Calu3 (cell line): Measurements from ENCODE around the gene NUMBL. TPM values are rescaled to one million over a fixed set of nuclear protein-coding genes. Genes with fewer than 3 reads are reported as not detected.

Source experiments
- BruUV-seq: library from RNA; stranded (reverse); fragments of 400-500 nt; replicated peaks from 2 replicates; lab custom pipeline; 2021; lab: Mats Ljungman, UMichigan
- CTCF ChIA-PET: fragments of 300-600 bp; sonication (Branson Sonifier 250); formaldehyde crosslinking; loops from one replicate; lab custom pipeline; 2022; ENCODE audit warnings: antibody characterized with exemption; lab: Charles Lee
- DNase-seq: peaks from one replicate; pipeline ENCODE4 v3.0.0; 2022
- H3K27ac Mint-ChIP-seq: one replicate; pipeline ENCODE4 v1.8.0; 2022; ENCODE audit warnings: mixed read lengths; ENCODE audit not compliant: unreplicated experiment
- H3K27me3 Mint-ChIP-seq: one replicate; pipeline ENCODE4 v1.8.0; 2022; ENCODE audit warnings: mixed read lengths; ENCODE audit not compliant: unreplicated experiment
- H3K36me3 Mint-ChIP-seq: one replicate; pipeline ENCODE4 v1.8.0; 2022; ENCODE audit warnings: mild to moderate bottlenecking, moderate library complexity, mixed read lengths; ENCODE audit not compliant: insufficient read depth, unreplicated experiment
- H3K4me1 Mint-ChIP-seq: one replicate; pipeline ENCODE4 v1.8.0; 2022; ENCODE audit warnings: mild to moderate bottlenecking, low read depth, mixed read lengths; ENCODE audit not compliant: unreplicated experiment
- H3K4me3 Mint-ChIP-seq: one replicate; pipeline ENCODE4 v1.8.0; 2022; ENCODE audit warnings: mild to moderate bottlenecking, low read depth, moderate library complexity, mixed read lengths; ENCODE audit not compliant: unreplicated experiment
- H3K9me3 Mint-ChIP-seq: one replicate; pipeline ENCODE4 v1.8.0; 2022; ENCODE audit warnings: low read depth, mixed read lengths; ENCODE audit not compliant: unreplicated experiment
- CTCF ChIP-seq: fragments of 200-600 bp; IDR thresholded peaks from one replicate; pipeline ENCODE4 v1.8.0; 2022; ENCODE audit warnings: antibody characterized with exemption; ENCODE audit not compliant: unreplicated experiment
- intact Hi-C: fragments of 100-400 bp; cut with micrococcal nuclease; formaldehyde crosslinking; loops from one replicate; pipeline ENCODE4 v1.10.0; 2022; ENCODE audit not compliant: unreplicated experiment
- total RNA-seq: library from RNA; stranded (reverse); gene quantifications from 2 replicates; pipeline ENCODE4 v1.2.3, GENCODE V29; 2022

NUMBL gene
- total RNA-seq, 1 experiment from 2014 or later: 21.4 TPM

- no peak for DNase-seq
- Mint-ChIP-seq H3K9me3 (no peaks in the 10 kb centered on the region), H3K27me3 (no peaks in the 10 kb centered on the region), H3K4me1 (no peaks in the 10 kb centered on the region), H3K36me3 (peaks cover 12% of the 10 kb centered on the region), H3K27ac (no peak overlapping the region), H3K4me3 (no peak overlapping the region)
- no TSS peak for BruUV-seq
- TF ChIP-seq CTCF: no peak
- CTCF ChIA-PET: interaction anchor here (1.5 kb wide), 1 partner anchor 16 kb away, joined by 4 read pairs; no protein-coding TSS in a partner anchor
- intact Hi-C loops: no loop called here
These were observed 70.9 kb downstream of the NUMBL start for GRCh38 chr19:40619333-40620160.

GRCh38 chr19:40617961-40618360, 72.5 kb downstream of the NUMBL start:
- TF ChIP-seq CTCF: no peak
- H3K27me3 Mint-ChIP-seq: no peaks in the 10 kb centered on the region

DNA sequence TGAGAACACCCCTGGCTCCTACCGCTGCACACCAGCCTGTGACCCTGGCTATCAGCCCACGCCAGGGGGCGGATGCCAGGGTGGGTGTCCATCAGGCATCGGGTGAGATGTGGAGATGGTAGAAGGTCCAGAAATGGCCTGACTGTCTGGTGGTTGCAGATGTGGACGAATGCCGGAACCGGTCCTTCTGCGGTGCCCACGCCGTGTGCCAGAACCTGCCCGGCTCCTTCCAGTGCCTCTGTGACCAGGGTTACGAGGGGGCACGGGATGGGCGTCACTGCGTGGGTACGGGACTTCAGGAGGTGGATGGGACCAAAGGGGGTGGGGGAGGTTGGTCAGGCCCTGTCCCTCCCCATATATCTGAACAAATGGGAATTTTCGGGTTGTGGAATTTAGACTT, 73.5 kb downstream of the NUMBL start:
- CTCF ChIA-PET: no interaction called here
- DNase-seq: no peak
- no peaks in the 10 kb centered on the region for H3K4me1 Mint-ChIP-seq
- peaks cover 22% of the 10 kb centered on the region for H3K36me3 Mint-ChIP-seq
- H3K27me3 Mint-ChIP-seq: no peaks in the 10 kb centered on the region
- no peak overlapping the region for H3K27ac Mint-ChIP-seq
- no peaks in the 10 kb centered on the region for H3K9me3 Mint-ChIP-seq
- no TSS peak for BruUV-seq
- no peak overlapping the region for H3K4me3 Mint-ChIP-seq
- intact Hi-C loops: no loop called here
- TF ChIP-seq CTCF: no peak

More at GRCh38 chr19:40617961-40618360, 72.5 kb downstream of the NUMBL start:
- Mint-ChIP-seq H3K4me3 (no peak overlapping the region), H3K36me3 (peaks cover 22% of the 10 kb centered on the region), H3K4me1 (no peaks in the 10 kb centered on the region), H3K9me3 (no peaks in the 10 kb centered on the region), H3K27ac (no peak overlapping the region)
- no TSS peak for BruUV-seq
- intact Hi-C loops: no loop called here
- no peak for DNase-seq
- CTCF ChIA-PET: interaction anchor here (0.7 kb wide), 1 partner anchor 40 kb away, joined by 4 read pairs; no protein-coding TSS in a partner anchor

DNA sequence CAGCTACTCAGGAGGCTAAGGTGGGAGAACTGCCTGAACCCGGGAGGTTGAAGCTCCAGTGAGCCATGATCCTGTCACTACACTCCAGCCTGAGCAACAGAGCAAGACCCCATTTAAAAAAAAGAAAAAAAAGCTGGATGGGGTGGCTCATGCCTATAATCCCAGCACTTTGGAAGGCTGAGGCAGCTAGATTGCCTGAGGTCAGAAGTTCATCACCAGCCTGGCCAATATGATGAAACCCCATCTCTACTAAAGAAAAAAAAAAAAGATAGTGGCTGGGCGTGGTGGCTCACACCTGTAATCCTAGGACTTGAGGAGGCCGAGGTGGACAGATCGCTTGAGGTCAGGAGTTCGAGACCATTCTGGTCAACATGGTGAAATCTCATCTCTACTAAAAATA, 74.3 kb downstream of the NUMBL start:
- Mint-ChIP-seq H3K4me3 (no peak overlapping the region), H3K36me3 (peaks cover 22% of the 10 kb centered on the region), H3K9me3 (no peaks in the 10 kb centered on the region), H3K27ac (no peak overlapping the region), H3K4me1 (peaks cover under 1% of the 10 kb centered on the region), H3K27me3 (peaks cover 3% of the 10 kb centered on the region)
- DNase-seq: no peak
- TF ChIP-seq CTCF: no peak
- CTCF ChIA-PET: interaction anchor here (0.6 to 0.7 kb wide), 3 partner anchors 125 to 560 kb away, joined by 3 to 4 read pairs (median 3); no protein-coding TSS in a partner anchor
- intact Hi-C loops: no loop called here
- BruUV-seq: no TSS peak

Other genes with a start within 250 kb of the NUMBL start
- 51.9 and 56.7 TPM in 2 replicates for gene SERTAD3, start 246.3 kb downstream of the NUMBL start, total RNA-seq
- 107 and 118 TPM in 2 replicates for gene BLVRB, start 224.9 kb downstream of the NUMBL start, total RNA-seq
- gene SPTBN4, start 223.7 kb downstream of the NUMBL start, total RNA-seq: 0.80 and 1.3 TPM in 2 replicates
- 117 TPM in 2 replicates for gene SHKBP1, start 113.8 kb downstream of the NUMBL start, total RNA-seq
- 14.1 and 20.3 TPM in 2 replicates for gene LTBP4, start 89.3 kb downstream of the NUMBL start, total RNA-seq
- gene COQ8B, start 26.2 kb upstream of the NUMBL start, total RNA-seq: 55.9 and 62.7 TPM in 2 replicates
- gene ITPKC, start 26.5 kb upstream of the NUMBL start, total RNA-seq: 25.3 and 32.0 TPM in 2 replicates
- gene ACTMAP, start 59.8 kb upstream of the NUMBL start, total RNA-seq: 17.8 and 20.2 TPM in 2 replicates
- gene SNRPA, start 60.6 kb upstream of the NUMBL start, total RNA-seq: 95.4 and 102 TPM in 2 replicates
- 30.2 and 49.3 TPM in 2 replicates for gene MIA, start 84.9 kb upstream of the NUMBL start, total RNA-seq
- 21.0 and 22.7 TPM in 2 replicates for gene RAB4B, start 87.6 kb upstream of the NUMBL start, total RNA-seq
- gene EGLN2, start 108.5 kb upstream of the NUMBL start, total RNA-seq: 95.4 and 109 TPM in 2 replicates
- not detected in 2 replicates for gene CYP2A6, start 159.8 kb upstream of the NUMBL start, total RNA-seq
- not detected in 2 replicates for gene CYP2A7, start 191.6 kb upstream of the NUMBL start, total RNA-seq